IPS-NIHi7 (cell line): ENCODE measurements around the gene NRXN3.

Source experiments
- DNase-seq: peaks from one replicate; pipeline ENCODE4 v3.0.0; 2012; ENCODE audit warnings: mixed read lengths; ENCODE audit errors: extremely low spot score

Gene NRXN3

DNA sequence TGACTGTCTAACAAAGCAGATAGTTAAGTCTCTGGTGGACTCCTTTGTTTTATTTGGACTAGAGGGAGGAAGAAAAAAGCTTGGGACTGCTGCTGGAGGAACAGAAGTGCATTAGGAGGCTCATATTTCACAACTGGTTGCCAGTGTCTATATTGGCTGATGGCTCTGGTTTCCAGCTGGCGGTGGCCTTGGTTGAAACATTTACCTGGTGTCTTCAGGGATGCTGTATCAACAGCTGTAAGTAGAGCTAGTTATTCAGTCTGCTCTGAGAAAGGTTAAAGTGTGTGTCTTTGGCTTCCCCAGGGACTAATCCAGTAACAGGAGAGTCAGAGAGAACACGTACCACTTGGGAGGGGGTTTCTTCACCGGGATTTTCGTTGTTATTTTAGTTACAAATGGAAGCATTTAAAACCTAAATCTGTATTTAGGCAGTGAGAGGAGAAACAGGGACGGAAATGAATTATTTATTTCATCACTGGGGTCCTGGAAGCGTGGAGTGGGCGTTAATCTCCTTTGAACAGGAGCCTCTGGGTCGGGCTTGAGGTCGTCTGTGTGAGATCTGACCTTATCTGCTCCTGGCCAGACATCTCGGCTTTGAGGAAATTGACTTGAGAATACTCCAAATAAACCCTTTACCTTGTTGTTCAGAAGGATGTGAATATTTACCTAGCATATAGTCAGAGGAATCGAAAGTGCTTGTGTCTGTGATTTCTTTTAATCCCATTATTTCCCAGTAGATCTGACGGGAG, 149.9 kb downstream of the NRXN3 start:
- no peak for DNase-seq

DNA sequence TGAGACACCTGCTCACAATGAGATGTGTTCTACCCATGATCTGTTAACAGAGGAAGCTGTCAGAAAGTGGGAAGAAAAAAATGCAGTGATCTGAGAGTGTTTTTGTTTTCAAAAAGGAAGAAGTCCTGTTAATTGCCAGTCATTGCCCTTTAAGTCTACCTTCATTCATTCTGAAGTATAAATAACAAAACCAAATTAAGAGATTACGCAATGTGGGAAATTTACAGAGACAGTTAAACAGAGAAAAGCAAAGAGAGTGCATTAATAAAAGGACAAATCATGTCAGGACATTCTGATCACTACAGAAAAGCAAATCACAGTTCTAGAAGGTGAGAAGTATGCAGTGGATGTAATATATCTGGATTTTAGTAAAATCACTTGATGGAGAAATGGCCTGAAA, 154.2 kb downstream of the NRXN3 start:
- DNase-seq: no peak

DNA sequence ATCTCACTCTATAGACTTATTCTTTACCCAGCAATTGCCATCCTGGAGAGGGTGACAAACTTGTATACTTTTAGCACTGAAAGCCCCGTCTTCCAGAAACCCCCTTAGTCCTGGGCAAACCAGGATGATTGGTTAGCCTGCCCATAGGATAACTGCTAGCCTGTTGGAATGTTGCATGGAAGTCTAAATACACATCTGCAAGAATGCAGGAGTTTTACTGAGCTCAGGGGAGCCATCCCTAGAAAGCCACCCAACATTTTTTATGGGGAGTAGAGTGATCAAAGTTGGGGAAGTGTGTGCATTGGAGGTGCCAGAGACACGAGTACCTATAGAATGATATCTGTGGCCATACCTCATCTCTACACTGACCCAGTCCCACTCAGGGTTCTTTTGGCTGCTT, 155.7 kb downstream of the NRXN3 start:
- DNase-seq: no peak

DNA sequence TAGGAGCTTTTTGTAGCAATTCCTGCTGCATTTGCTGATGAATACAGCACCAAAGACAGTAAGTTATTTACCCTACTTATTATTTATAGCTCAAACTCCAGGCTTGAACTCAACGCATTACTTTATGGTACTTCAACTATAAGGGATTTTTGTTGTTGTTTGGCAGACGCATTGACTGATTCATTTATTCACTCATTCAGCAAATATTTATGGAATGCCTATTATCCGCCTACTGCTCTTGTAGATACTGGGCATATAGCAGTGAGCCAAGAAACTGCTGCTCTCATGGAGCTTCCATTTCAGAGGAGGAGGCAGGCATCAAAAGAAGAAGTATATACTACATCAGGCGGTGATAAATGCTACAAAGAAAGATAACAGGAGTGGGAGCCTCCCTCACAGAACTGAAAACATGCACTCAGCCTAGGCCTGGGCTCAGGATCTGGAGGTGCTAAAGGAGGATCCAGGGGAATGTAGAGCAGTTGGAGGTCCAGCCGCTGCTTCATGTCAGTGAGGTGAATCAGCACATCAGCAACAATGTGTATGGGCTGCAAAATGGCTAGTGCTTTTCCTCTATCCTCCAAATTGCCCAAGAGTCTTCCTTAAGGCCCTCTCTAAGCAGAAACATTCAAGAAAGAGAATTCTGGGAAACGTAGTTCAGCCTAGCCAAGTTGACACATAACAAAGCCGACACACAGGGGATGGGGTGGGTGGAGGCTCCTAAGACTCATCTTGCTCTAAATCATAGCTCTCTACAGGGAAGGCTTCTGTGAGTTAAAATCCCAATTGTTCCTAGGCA, 157.5 kb downstream of the NRXN3 start:
- peak; percentile 22 for DNase-seq

DNA sequence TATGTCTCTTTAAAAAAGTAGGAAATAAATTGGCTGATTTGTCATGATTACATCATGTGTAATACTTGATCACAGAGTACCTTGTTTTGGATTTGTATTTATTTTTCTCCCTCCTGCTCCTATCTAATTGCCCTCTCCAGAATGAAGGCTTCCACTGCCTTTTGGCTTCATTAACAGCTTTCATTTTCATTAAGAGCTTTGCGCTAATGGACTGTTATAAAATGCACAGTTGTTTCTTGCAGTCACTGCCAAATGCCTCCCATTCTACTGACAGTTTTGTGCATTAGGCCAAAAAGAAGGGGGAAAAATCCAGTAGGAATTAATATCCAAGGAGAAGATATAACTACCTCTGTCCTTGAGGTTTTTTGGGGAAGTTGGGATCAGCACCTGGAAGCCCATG, 159.2 kb downstream of the NRXN3 start:
- DNase-seq: no peak

DNA sequence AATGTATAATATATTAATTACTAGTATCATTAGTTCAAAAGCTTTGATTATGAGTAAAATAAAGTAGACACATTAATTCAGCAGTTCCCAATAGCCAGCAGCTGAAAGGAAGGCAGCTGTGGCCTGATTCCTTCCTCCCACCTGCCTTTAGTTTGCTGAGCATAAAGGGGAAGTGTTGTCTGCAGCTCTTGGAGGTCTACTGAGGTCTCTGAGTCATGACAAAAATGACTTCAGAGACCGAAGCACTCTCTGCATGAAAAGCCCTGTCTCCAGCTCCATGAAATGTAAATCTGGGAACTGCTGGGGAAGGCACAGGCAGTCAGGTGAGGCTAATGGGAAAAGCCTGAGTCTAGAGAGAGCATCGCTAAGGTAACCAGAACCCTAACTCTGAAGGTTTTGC, 165.4 kb downstream of the NRXN3 start:
- no peak for DNase-seq

DNA sequence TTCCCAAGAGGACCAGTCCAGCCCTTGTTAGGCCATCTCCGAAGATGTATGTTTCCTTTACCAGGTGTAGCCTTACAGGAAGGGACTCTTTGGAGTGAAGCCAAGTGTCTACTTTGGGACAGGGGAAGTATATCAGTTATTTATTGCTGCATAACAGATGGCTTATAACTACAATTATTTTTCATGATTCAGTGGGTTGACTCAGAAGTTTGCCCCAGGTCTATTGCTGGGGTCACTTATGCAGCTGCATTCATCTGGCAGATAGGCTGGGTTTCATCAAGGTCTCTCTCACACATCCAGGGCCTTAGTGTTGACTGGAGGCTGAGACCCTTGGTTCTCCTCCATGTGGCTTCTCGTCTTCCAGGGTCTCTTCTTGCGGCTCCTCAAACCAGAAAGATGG, 170.1 kb downstream of the NRXN3 start:
- no peak for DNase-seq

DNA sequence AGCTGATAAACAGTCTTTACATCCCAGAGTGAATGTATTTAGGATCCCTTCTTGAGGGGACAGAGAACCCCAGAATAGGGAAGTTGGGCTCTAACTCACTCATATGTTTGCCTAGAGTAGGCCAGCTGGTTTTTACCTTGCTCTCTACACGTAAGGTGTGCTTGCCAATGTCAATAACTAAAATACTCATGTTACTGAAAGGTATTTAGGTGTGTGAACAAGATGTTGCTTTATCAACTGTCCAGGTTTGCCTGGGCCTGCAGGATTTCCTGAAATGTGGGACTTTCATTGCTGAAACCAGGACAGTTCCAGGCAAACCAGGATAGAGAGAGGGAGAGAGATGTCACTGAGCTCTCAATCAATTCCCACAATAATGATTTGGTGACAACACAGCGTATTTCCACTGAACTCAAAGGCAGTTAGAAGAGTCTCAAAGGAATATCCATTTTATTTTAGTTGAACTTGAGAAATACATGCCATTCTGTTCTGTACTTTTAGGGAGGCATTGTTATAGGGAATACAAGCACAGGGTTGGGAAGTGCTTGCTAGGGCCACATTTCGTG, 171.7 kb downstream of the NRXN3 start:
- no peak for DNase-seq

DNA sequence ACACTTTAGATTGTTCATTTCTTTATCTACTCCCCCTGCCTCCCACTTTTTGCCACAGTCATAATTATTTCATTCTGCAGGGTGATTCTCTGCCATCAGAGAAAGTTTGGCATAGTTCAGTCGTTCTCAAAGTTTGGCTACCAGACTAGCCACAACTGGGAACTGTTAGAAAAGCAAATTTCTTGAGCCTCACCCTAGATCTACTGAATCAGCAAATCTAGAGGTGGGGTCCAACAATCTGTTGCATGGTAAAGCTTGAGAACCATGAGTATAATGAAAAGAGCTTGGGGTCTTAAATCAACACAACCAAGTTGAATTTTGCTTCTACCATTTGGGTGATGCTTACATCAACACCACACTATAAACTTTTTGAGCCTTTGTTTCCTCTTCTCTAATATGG, 172.7 kb downstream of the NRXN3 start:
- DNase-seq: no peak

DNA sequence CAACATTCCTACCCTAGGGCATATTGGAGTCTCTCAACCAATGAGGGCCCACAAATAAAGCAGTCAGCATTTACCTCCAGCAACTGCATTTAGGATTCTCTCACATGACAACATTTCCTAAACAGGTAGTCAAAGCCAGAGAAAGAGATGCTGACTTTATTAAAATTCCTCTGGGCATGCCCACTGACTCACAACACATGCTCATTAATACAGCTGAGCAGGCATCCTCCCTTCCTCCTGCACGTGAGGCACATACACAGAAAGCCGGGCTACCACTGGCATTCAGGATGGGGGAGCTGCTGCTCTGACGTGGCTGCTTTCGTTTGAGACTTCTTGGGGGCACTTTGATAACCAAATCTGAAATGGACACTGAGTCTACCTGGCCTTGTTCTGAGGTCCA, 174.1 kb downstream of the NRXN3 start:
- no peak for DNase-seq

DNA sequence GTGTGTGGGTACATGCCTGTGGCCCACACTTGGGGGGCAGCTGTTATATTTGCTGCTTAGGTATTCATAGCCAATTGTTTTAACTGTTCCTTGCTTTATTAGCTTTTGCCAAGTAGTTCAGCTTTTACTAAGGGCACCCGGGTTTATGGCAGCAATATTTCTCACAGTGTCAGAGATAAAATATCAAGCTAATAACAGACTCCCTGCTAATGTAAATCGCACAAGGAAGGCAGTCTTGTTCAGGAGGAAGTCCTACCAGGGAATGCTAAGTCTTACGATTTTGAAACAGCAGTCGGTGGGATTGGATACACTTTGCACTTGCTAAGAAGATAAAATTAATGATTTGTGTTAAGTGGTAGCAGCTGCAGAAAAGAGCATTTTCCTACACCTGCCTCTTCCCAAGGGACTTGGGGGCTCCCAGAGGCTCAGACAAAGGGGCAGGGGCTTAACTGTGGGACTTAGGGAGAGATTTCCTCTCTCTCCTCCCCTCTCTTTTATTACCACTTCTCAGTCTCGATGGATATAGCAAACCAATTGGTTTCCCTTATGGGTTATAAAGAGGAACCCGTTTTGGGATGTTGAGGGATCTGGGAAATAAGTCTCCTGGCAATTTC, 175.1 kb downstream of the NRXN3 start:
- DNase-seq: no peak

DNA sequence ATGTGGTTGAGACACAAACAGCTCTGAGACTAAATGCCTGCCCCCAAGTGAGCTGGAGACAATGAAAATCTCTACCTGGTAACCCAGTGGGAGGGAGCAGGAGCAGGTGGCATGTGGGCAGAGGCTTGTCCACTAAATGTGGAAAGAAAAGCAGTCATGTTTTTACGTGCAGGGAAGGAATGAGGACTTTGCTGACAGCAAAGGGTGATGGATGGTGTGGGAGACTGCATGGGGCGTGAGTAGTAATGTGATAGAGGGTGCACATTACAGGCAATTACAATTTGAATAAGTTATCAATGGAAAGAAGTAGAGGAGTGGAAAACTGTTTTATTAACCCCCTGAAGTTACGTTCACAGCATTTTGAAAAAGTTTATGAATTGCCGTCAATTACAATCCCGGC, 176.6 kb downstream of the NRXN3 start:
- no peak for DNase-seq

DNA sequence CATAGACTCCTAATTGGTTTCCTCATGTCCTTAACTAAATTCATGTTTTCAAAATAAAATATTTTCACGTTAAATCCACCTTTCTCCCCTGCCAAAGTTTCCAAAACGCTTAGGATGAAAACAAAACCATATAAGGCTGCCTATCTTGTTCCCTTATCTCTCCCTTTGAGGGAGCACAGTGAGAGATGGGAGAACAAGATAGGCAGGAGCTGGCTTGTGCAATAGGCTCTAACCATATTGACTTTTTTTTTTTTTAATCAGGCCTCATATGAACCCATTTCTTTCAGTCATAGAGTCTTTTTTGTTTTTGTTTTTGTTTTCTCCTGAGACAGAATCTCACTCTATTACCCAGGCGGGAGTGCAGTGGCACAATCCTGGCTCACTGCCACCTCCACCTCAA, 184.9 kb downstream of the NRXN3 start:
- DNase-seq: no peak

DNA sequence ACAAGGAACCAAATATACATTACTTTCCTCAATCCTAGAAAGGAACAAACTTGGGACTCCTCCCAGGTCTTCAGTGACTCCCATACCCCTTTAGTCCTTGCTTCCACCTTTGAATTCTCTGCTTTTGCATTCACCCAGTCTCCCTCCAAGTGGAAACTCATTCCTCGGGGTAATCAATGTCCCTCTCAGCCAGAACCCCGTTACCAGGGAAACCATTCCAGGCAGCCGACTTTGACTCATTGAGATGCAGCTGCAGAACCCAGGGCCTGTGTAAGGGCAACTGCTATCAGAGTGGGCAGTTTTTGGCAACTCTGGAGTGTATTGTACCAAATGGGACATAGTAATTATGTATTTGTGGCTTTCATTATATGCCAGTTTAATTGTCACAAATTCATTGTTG, 186.2 kb downstream of the NRXN3 start:
- no peak for DNase-seq

DNA sequence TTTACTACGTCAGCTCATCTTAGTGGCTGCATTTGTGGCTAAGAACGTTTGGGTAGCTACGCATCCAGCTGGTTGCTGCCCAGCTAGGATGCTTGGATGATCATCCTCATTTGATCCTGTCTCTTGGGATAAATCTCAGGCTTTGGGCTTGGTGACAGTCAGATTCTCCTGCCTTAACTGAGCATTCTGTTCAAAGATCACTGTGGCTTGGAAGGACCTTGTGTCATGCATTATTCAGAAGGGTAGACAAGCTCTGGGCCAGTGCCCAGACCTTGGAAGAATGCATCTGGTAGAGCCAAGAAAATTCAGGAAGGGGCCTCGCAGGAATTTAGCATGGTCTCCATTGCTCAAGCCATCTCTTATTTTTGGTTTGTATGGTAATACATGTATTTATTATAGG, 188.4 kb downstream of the NRXN3 start:
- DNase-seq: no peak

DNA sequence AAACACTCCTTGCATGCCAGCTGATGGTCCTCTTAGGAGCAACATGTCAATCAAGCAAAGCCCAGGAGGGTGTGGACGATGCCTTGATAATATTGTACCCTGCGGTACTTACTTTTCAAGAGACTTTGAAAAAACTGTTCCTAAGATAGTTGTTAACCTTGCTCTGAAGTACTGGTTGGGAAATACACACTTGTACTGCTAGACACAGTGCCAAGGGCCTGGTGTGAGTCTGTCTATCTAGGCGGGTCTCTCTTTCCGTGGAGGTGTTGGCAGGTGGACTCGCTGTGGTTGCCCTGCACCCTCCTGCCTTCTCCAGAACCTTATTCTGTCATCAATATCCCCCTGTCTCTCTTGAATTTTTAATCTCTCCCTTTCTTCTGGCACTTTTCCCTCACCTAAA, 189.4 kb downstream of the NRXN3 start:
- DNase-seq: no peak

DNA sequence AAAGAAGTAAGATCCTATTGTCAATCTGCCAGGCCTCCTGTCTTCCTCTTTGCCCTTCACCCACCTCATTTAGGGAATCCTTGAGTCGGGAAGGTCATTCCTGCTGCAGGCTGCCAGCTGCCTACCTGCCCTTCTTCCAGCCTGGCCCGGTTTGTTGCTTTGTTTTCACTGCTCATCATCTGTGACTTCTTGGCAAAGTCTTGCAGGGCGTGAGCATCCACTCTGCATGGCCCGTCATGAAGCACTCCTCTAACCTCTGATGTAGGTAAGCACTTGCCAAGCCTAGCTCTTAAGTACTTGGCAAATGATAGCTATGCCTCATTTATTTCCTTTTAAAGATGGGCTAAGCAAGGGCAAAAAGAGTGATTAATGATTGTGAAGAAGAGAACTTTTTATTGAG, 192.8 kb downstream of the NRXN3 start:
- no peak for DNase-seq

DNA sequence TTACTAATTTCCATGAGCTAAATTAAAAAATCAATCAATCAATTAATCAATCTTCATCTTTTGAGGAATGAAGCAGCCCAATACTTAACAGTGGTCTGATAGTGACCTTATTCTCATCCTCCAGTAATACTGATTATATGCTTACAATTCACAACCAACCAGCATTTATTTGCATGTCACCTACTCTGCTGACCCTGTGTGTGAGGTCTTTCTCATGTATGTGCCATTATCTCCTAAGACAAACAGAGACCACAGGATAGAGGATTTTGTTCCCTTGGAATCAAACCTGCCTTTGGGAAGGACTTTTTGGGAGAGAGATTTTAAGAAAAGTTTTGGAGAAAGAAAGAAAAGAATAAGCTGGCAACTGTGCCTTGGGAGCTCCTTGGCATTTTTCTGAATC, 197.2 kb downstream of the NRXN3 start:
- DNase-seq: no peak

DNA sequence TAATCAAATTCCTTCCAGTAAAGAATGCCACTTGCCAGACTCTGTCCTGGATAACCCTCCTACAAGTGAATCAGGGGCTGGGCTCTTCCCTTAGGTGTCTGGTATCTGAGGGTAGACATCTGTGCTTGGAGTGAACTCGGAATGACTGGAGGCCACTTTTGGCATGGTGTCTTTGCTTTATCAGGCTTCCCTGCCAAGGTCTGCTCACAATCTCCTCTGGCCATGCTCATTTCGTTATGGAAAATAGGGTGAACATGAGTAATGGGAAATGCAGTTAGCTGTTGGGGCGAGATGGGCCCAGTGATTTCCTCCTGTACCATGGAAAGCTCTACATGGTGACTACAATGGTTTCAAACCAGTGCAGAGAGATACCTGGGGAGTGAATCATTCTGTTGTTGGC, 212.9 kb downstream of the NRXN3 start:
- DNase-seq: no peak

DNA sequence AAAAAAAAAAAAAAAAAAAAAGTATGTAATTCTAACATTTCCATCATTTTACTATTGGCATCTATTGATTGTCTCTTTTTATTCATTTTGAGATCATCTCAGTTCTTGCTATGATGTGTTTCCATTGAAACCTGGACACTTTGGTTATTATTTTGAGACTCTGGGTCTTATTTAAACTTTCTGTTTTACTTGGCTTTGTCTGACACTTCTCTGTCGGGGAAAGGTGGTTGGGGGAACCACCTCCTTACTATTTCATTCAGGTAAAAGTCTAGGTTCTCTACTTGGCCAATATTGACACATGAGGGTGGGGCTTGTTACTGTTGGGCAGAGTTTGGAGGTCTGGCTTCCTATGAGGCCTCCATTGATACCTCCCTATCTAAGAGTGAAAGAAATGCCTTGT, 228.0 kb downstream of the NRXN3 start:
- no peak for DNase-seq

DNA sequence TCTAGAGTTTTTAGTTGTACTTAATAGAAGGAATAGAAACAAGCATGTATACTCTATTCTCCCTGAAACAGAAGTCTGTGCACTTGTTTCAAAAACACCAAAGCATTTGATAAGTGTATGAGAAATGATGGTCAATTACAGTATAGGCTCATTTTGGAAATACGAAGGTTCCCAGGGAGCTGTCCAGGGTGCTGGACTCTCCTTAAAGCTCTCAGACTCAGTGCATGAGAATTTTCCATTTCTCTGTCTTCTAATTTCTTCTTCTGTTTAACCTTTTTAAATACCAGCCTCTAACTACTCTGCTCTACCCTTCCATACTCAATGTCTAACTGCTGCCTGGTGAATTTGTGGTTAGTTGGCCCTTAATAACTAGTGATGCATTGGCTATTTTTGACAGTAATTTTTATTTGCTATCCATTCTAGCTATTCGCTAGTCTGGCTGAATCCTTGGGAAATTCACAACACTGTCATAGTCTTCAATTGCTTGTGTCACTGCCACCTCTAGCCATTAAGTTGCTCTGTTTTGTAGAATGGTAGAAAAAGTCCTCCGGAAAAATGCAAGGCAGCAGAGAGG, 229.2 kb downstream of the NRXN3 start:
- DNase-seq: peak; percentile 24

DNA sequence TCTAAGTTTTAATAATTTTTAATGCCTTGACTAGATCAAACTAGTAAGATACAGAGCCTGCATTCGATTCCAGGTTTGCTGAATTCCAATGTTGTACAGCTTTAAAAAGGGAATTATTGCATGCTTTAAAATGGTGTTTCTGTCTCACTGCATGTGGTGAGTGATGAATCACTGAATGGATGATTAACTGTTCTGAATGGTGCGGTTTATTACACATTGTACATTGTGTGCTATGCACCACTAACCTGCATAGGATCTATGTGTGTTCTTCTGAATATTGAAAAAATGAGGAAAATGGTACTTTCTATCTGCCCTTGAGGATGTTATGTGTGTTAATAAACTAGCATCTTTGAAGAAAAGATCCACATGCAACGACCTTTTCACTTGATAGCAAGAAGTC, 231.7 kb downstream of the NRXN3 start:
- no peak for DNase-seq
